ENCODE results near the gene TRAF1. TPM values are rescaled to one million over a fixed set of nuclear protein-coding genes. Genes with fewer than 3 reads are reported as not detected.

Gene TRAF1
- total RNA-seq, 4 donors from 2014 or later: 12.3 to 21.0 (median 19.8) TPM

GRCh38 chr9:120912958-120913646, 13.5 kb downstream of the TRAF1 start:
- no peaks in the 10 kb centered on the region for H3K27me3 ChIP-seq
- H3K9me3 ChIP-seq: no peaks in the 10 kb centered on the region
- no peak for DNase-seq (ENCODE audit: low spot score in 2 of 2)
- TF ChIP-seq CTCF (IDR thresholded peaks at IDR 0.05): no peak
- no peak for TF ChIP-seq POLR2A (IDR thresholded peaks at IDR 0.05)
- 82 to 83% methylated on average over 10 to 13 of the region's 13 CpGs for WGBS, 2 donors
- peak overlapping the region in 1 of 4 donors; percentile 43 for H3K27ac ChIP-seq
- no peak overlapping the region for H3K4me3 ChIP-seq
- H3K4me1 ChIP-seq: peaks cover 2 to 42% (median 30%) of the 10 kb centered on the region in 4 donors
- peaks cover 0 to 51% (median 0%) of the 10 kb centered on the region in 3 donors for H3K36me3 ChIP-seq

GRCh38 chr9:120911295-120911837, 15.2 kb downstream of the TRAF1 start:
- Histone ChIP-seq H3K27ac (no peak overlapping the region), H3K27me3 (no peaks in the 10 kb centered on the region), H3K4me1 (peaks cover 2 to 25% (median 21%) of the 10 kb centered on the region in 4 donors), H3K4me3 (no peak overlapping the region), H3K9me3 (no peaks in the 10 kb centered on the region), H3K36me3 (peaks cover 0 to 51% (median 0%) of the 10 kb centered on the region in 3 donors)
- 88 to 90% methylated on average over 8 to 9 of the region's 9 CpGs for WGBS, 2 donors
- DNase-seq (ENCODE audit: low spot score in 2 of 2): no peak
- no peak for TF ChIP-seq EP300 (IDR thresholded peaks at IDR 0.05)
- no peak for TF ChIP-seq CTCF (IDR thresholded peaks at IDR 0.05)
- TF ChIP-seq POLR2A (IDR thresholded peaks at IDR 0.05): no peak

DNA sequence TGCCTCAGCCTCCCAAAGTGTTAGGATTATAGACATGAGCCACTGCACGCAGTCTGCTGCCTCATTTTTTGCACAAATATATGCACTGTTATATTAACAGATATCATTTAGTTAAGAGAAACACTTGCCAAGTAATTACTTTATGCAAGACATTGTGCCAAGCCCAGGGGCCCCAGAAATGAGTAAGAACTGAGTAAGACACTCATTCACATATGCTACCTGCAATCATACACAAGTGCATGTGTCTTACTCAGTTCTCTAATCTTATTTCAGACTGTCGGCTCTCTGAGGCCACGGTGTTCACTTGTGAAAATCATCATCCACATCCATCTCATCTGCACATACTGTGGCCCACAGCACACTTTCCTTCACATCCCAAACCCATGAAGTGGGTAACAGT, 16.0 kb downstream of the TRAF1 start:
- 89 to 96% methylated on average over 3 of the region's 3 CpGs for WGBS, 2 donors
- peaks cover 0 to 51% (median 0%) of the 10 kb centered on the region in 3 donors for H3K36me3 ChIP-seq
- H3K4me3 ChIP-seq: no peak overlapping the region
- TF ChIP-seq EP300 (IDR thresholded peaks at IDR 0.05): no peak
- no peak for TF ChIP-seq CTCF (IDR thresholded peaks at IDR 0.05)
- TF ChIP-seq POLR2A (IDR thresholded peaks at IDR 0.05): no peak
- H3K27ac ChIP-seq: no peak overlapping the region
- no peak for DNase-seq (ENCODE audit: low spot score in 2 of 2)
- H3K27me3 ChIP-seq: no peaks in the 10 kb centered on the region
- no peaks in the 10 kb centered on the region for H3K9me3 ChIP-seq
- peaks cover 0 to 18% (median 14%) of the 10 kb centered on the region in 4 donors for H3K4me1 ChIP-seq

DNA sequence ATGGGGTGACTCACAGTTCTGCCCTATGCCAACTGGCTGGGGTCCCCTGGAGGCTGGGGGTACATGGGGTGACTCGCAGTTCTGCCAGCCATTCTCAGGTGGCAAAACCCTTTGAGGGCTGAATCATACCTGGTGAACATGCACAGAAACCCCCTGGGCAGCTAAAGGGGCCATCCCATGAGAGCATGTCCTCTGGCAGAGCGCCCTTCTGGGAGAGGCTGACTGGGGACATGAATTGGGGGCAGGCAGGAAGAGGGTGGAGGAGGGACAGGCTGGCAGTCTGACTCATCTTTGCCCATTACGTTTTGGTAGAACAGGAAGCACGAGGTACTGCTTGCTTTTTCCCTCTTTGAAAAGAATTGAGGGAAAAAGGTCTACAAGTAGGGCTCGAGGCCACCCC, 16.7 kb downstream of the TRAF1 start:
- Histone ChIP-seq H3K36me3 (peaks cover 0 to 57% (median 0%) of the 10 kb centered on the region in 3 donors), H3K27ac (peak overlapping the region in 3 of 4 donors; percentile 12 to 57 (median 44))

More for the DNA sequence above, 16.7 kb downstream of the TRAF1 start:
- Histone ChIP-seq H3K4me3 (no peak overlapping the region), H3K9me3 (no peaks in the 10 kb centered on the region), H3K4me1 (peaks cover 0 to 10% (median 8%) of the 10 kb centered on the region in 4 donors), H3K27me3 (no peaks in the 10 kb centered on the region)
- no peak for TF ChIP-seq EP300 (IDR thresholded peaks at IDR 0.05)
- no peak for TF ChIP-seq POLR2A (IDR thresholded peaks at IDR 0.05)
- TF ChIP-seq CTCF (IDR thresholded peaks at IDR 0.05): no peak
- no peak for DNase-seq (ENCODE audit: low spot score in 2 of 2)
- 68 to 72% methylated on average over 5 of the region's 5 CpGs for WGBS, 2 donors

Measured in tibial nerve (tissue), 4 donors.